GM12874 (cell line): ENCODE measurements around the gene TTLL9.

Experiments used
- TF ChIP-seq, protein P1 (sequence below): IDR thresholded peaks from 2 replicates; pipeline ENCODE4 v1.5.1; 2011; ENCODE audit warnings: low read depth, mild to moderate bottlenecking, control low read depth, low read length, moderate library complexity; ENCODE audit not compliant: insufficient read depth

TTLL9 gene

DNA sequence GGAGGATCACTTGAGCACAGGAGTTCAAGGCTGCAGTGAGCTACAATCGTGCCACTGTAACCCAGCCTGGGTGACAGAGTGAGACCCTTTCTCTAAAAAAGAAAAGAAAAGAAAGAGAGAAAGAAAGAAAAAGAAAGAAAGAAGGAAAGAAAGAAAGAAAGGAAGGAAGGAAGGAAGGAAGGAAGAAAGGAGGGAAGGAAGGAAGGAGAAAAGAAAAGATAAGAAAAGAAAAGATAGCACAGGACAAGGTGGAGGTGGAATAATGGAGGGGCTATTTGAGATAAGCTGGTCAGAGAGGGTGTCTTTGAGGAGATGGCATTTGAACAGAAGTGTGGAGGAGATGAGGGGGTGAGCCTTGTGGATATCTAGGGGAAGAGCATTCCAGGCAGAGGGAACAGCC is 84.1 kb downstream of the TTLL9 start:
- TF ChIP-seq, protein P1, sequence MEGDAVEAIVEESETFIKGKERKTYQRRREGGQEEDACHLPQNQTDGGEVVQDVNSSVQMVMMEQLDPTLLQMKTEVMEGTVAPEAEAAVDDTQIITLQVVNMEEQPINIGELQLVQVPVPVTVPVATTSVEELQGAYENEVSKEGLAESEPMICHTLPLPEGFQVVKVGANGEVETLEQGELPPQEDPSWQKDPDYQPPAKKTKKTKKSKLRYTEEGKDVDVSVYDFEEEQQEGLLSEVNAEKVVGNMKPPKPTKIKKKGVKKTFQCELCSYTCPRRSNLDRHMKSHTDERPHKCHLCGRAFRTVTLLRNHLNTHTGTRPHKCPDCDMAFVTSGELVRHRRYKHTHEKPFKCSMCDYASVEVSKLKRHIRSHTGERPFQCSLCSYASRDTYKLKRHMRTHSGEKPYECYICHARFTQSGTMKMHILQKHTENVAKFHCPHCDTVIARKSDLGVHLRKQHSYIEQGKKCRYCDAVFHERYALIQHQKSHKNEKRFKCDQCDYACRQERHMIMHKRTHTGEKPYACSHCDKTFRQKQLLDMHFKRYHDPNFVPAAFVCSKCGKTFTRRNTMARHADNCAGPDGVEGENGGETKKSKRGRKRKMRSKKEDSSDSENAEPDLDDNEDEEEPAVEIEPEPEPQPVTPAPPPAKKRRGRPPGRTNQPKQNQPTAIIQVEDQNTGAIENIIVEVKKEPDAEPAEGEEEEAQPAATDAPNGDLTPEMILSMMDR: no peak

DNA sequence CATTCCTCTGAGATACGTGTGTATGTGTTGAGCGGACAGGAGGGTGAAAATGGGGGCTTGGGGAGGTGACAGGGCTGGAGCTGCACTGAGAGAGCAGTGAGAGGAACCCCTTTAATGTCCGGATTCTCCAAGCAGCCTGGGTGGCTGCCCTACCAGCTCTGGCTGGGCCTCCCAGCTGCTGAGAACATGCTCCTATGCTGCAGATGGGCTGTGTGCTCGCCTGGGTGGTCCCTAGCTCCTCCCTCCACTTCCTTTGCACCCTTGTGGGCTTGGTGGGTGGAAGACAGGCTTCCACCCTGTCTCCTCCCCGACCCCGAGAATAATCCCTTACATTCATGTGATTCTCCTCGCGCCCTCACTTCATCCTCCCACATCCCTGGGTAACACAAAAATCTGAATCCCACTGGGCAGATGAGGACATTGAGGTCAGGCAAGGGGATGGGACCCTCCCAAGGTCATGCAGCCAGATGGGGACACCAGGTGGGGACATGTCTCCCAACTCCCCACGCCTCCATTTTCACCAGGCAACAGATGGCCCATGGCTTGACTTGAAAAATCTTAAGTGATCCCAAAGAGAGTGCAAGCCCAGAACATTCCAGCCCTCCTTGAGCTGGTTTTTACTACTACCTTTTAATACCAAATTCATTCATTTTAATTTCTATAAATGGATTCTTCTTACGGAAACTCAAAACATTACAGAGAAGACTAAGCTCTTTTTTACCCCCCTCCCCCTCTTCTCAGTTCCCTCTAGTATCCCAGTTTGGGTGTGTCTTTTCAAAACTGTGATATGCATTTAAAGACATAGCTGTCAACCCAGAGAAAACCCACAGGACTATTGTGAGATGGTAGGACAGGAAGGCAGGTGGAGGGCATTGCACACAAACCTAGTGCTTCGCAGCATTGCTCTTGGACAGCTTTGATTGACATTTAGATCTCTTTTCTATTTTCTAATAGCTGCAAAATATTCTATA is 86.4 kb downstream of the TTLL9 start:
- TF ChIP-seq, protein P1: no peak

DNA sequence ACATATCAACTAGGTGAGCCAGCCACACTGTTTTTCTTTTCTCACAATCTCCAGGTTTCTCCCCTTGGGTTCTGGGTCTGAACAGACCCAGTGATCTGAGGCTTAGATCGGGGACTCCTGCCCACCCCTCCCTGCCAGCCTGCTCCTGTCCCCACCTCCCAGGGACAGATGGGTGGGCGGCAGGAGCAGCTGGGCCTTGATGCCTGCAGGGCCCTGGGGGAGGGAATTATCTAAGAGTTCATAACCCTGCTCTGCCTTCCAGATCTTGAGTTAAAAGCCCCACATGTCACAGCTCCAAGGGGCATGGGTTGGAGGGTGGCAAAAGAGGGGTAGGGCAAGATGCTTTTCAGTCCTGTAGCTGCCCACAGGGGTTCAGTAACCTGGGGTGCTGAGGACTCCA is 92.3 kb downstream of the TTLL9 start:
- TF ChIP-seq, protein P1: no peak

DNA sequence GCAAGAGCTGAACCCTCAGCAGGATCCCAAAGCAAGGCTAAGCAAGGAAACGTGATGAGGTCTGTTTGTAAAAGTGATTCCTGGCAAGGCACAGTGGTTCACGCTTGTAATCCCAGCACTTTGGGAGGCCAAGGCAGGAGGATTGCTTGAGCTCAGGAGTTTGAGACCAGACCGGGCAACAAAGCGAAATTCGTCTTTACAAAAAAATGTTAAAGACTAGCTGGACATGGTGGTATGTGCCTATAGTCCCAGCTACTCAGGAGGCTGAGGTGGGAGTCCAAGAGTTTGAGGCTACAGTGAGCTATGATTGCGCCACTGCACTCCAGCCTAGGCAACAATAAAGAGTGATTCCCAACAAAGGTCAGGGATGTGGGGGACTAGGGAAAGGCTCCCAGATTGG is 93.5 kb downstream of the TTLL9 start:
- TF ChIP-seq, protein P1: no peak

DNA sequence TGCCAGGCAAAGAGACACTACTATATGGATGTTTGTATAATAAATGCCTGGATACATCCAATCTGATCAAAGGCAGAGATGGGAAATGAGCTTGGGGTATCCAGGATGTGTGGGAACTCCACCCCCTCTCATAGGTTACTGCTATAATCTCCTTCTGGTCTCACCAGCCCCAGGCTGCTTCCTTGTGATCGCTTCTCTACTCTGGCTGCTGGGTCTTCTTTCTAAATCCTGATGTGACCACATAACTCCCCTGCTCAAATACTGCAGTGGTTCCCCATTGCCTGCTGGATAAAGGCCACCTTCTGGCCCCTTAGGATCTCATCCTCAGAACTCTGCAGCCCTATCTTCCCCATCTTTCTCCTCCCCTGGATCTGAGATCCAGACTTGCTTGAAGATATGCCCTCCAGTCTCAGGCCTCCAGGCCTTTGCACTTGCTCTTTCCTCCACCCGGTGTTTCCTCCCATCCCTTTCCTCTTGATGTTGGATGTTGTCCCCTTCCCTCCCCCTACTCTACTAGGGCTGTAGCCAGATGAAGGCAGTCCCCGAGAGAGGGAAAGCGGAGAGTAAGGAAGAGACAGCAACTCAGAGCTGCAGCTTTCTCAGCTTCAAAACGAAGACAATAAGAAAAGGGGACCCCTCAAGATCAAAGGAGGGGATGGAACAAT is 96.7 kb downstream of the TTLL9 start:
- TF ChIP-seq, protein P1: no peak

DNA sequence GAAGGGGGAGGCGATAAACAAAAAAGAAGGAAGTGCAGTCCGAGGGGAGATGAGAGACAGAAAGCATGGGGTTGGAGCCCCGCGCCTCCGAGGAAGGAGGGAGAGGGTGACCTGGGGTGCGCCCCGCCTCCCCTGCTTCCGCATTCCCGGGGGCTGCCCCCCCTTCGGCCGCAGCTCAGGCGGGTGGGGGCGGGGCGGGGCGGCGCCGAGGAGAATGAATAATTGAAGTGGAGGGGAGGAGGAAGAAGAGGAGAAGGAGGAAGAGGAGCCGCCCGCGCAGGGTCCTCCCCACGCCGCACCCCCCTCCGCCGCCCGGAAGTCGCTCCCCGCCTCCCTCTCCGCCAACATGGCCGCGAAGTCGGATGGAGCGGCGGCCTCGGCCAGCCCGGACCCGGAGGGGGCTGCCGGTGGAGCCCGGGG is 97.4 kb downstream of the TTLL9 start, which contains the start of gene XKR7:
Gene XKR7 (plus strand): TSS at position 322 of the 420 bp plus-strand sequence. CDS start 25 bp downstream, at position 347.
- TF ChIP-seq, protein P1: no peak

DNA sequence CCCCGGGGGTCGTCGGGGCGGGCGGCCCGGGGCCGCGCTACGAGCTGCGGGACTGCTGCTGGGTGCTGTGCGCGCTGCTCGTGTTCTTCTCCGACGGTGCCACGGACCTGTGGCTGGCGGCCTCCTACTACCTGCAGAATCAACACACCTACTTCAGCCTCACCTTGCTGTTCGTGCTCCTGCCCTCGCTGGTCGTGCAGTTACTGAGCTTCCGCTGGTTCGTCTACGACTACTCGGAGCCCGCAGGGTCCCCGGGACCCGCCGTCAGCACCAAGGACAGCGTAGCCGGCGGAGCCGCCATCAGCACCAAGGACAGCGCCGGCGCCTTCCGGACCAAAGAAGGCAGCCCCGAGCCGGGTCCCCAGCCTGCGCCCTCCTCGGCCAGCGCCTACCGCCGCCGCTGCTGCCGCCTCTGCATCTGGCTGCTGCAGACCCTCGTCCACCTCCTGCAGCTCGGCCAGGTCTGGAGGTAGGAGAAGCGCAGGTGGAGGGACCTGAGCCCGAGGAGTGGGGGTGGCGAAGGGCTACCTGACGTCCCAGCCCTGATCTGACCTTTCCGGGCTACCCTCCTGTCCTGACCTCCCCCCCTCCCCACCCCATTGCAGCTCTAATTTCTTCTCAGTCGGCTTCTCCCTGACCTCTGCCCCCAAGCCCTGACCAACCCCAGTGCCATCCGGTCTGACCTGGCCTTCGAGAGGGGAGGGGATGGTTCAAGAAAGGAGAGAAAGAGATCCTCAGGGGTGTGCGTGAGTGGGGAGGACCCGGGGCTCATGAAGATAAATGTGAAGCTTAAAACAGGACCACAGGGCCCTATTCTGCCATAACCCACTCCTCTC is 98.1 kb downstream of the TTLL9 start:
- TF ChIP-seq, protein P1: no peak
